ENCODE results near the gene BCL2L15.
"Not testable (repeated sequence)": the region's sequence is repeated elsewhere in the genome, so short reads cannot be mapped to it uniquely, and the experiment has no call there.

Gene BCL2L15

GRCh38 chr1:113858418-113858817 lies 29.0 kb downstream of the BCL2L15 start:
- Histone ChIP-seq H3K27ac (ENCODE audit: low read depth, low read length) (no peak overlapping the region), H3K9ac (ENCODE audit: low read depth in 1 of 2, low read length in 2 of 2) (no peak overlapping the region), H3K4me1 (ENCODE audit: control insufficient read depth in 1 of 2, insufficient read depth in 2 of 2, low read length in 2 of 2) (peaks cover 8 to 13% of the 10 kb centered on the region in 2 donors), H3K36me3 (ENCODE audit: control insufficient read depth in 1 of 2, insufficient read depth in 2 of 2, low read length in 2 of 2) (peaks cover 0 to 13% of the 10 kb centered on the region in 2 donors), H3K9me3 (ENCODE audit: control insufficient read depth in 1 of 2, low read length in 2 of 2) (no peaks in the 10 kb centered on the region), H3K27me3 (ENCODE audit: control insufficient read depth in 1 of 2, insufficient read depth in 2 of 2, low read length in 2 of 2) (no peaks in the 10 kb centered on the region), H3K4me3 (ENCODE audit: low read depth in 1 of 2, low read length in 2 of 2) (no peak overlapping the region)

GRCh38 chr1:113857776-113858175 lies 29.6 kb downstream of the BCL2L15 start:
- Histone ChIP-seq H3K4me1 (ENCODE audit: control insufficient read depth in 1 of 2, insufficient read depth in 2 of 2, low read length in 2 of 2) (peaks cover 8 to 13% of the 10 kb centered on the region in 2 donors), H3K27me3 (ENCODE audit: control insufficient read depth in 1 of 2, insufficient read depth in 2 of 2, low read length in 2 of 2) (no peaks in the 10 kb centered on the region), H3K9ac (ENCODE audit: low read depth in 1 of 2, low read length in 2 of 2) (no peak overlapping the region)

GRCh38 chr1:113856401-113856790 lies 31.0 kb downstream of the BCL2L15 start:
- H3K36me3 ChIP-seq (ENCODE audit: control insufficient read depth in 1 of 2, insufficient read depth in 2 of 2, low read length in 2 of 2), result peaks cover 0 to 8% of the 10 kb centered on the region in 2 donors
- H3K4me1 ChIP-seq (ENCODE audit: control insufficient read depth in 1 of 2, insufficient read depth in 2 of 2, low read length in 2 of 2), result peaks cover 8 to 13% of the 10 kb centered on the region in 2 donors
- no peaks in the 10 kb centered on the region for H3K27me3 ChIP-seq (ENCODE audit: control insufficient read depth in 1 of 2, insufficient read depth in 2 of 2, low read length in 2 of 2)
- H3K9ac ChIP-seq (ENCODE audit: low read depth in 1 of 2, low read length in 2 of 2), result no peak overlapping the region
- H3K27ac ChIP-seq (ENCODE audit: low read depth, low read length), result no peak overlapping the region
- no peak overlapping the region for H3K4me3 ChIP-seq (ENCODE audit: low read depth in 1 of 2, low read length in 2 of 2)
- H3K9me3 ChIP-seq (ENCODE audit: control insufficient read depth in 1 of 2, low read length in 2 of 2), result no peaks in the 10 kb centered on the region

More at GRCh38 chr1:113857776-113858175, 29.6 kb downstream of the BCL2L15 start:
- peaks cover 0 to 12% of the 10 kb centered on the region in 2 donors for H3K36me3 ChIP-seq (ENCODE audit: control insufficient read depth in 1 of 2, insufficient read depth in 2 of 2, low read length in 2 of 2)
- H3K9me3 ChIP-seq (ENCODE audit: control insufficient read depth in 1 of 2, low read length in 2 of 2), result no peaks in the 10 kb centered on the region
- no peak overlapping the region for H3K27ac ChIP-seq (ENCODE audit: low read depth, low read length)
- no peak overlapping the region for H3K4me3 ChIP-seq (ENCODE audit: low read depth in 1 of 2, low read length in 2 of 2)

GRCh38 chr1:113855630-113856400 lies 31.6 kb downstream of the BCL2L15 start:
- no peaks in the 10 kb centered on the region for H3K27me3 ChIP-seq (ENCODE audit: control insufficient read depth in 1 of 2, insufficient read depth in 2 of 2, low read length in 2 of 2)
- H3K9me3 ChIP-seq (ENCODE audit: control insufficient read depth in 1 of 2, low read length in 2 of 2), result no peaks in the 10 kb centered on the region
- H3K4me3 ChIP-seq (ENCODE audit: low read depth in 1 of 2, low read length in 2 of 2), result no peak overlapping the region
- H3K4me1 ChIP-seq (ENCODE audit: control insufficient read depth in 1 of 2, insufficient read depth in 2 of 2, low read length in 2 of 2), result peaks cover 8 to 12% of the 10 kb centered on the region in 2 donors
- peaks cover 0 to 8% of the 10 kb centered on the region in 2 donors for H3K36me3 ChIP-seq (ENCODE audit: control insufficient read depth in 1 of 2, insufficient read depth in 2 of 2, low read length in 2 of 2)
- no peak overlapping the region for H3K9ac ChIP-seq (ENCODE audit: low read depth in 1 of 2, low read length in 2 of 2)
- H3K27ac ChIP-seq (ENCODE audit: low read depth, low read length), result no peak overlapping the region

DNA sequence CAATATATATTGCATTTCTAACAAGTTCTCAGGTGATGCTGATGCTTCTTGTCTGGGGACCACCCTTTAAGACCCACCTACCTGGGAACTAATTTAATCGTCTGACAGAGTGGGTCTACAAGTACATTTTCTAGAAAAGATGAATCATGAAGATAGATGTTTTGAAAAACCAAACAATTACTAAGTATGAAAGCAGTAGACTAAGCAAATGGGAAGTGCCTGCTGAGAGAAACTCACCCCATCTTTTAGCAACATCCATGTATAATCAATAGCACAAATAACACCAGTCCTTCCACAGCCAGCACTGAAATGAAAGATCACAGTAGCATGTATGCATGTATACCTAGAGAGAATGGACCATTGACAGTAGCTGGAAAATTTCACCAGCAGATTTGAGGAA lies 33.1 kb downstream of the BCL2L15 start:
- H3K27me3 ChIP-seq (ENCODE audit: control insufficient read depth in 1 of 2, insufficient read depth in 2 of 2, low read length in 2 of 2), result no peaks in the 10 kb centered on the region
- no peaks in the 10 kb centered on the region for H3K4me1 ChIP-seq (ENCODE audit: control insufficient read depth in 1 of 2, insufficient read depth in 2 of 2, low read length in 2 of 2)
- peaks cover 0 to 8% of the 10 kb centered on the region in 2 donors for H3K36me3 ChIP-seq (ENCODE audit: control insufficient read depth in 1 of 2, insufficient read depth in 2 of 2, low read length in 2 of 2)
- H3K9ac ChIP-seq (ENCODE audit: low read depth in 1 of 2, low read length in 2 of 2), result no peak overlapping the region
- H3K27ac ChIP-seq (ENCODE audit: low read depth, low read length), result no peak overlapping the region
- H3K9me3 ChIP-seq (ENCODE audit: control insufficient read depth in 1 of 2, low read length in 2 of 2), result no peaks in the 10 kb centered on the region
- H3K4me3 ChIP-seq (ENCODE audit: low read depth in 1 of 2, low read length in 2 of 2), result no peak overlapping the region

- H3K4me3 ChIP-seq (ENCODE audit: low read depth in 1 of 2, low read length in 2 of 2); H3K36me3 ChIP-seq (ENCODE audit: control insufficient read depth in 1 of 2, insufficient read depth in 2 of 2, low read length in 2 of 2); H3K27me3 ChIP-seq (ENCODE audit: control insufficient read depth in 1 of 2, insufficient read depth in 2 of 2, low read length in 2 of 2); H3K9ac ChIP-seq (ENCODE audit: low read depth in 1 of 2, low read length in 2 of 2); H3K9me3 ChIP-seq (ENCODE audit: control insufficient read depth in 1 of 2, low read length in 2 of 2); H3K27ac ChIP-seq (ENCODE audit: low read depth, low read length); H3K4me1 ChIP-seq (ENCODE audit: control insufficient read depth in 1 of 2, insufficient read depth in 2 of 2, low read length in 2 of 2): not testable (repeated sequence)
Observed at GRCh38 chr1:113852694-113853093, 34.7 kb downstream of the BCL2L15 start.

- Histone ChIP-seq H3K4me1 (ENCODE audit: control insufficient read depth in 1 of 2, insufficient read depth in 2 of 2, low read length in 2 of 2) (no peaks in the 10 kb centered on the region), H3K27me3 (ENCODE audit: control insufficient read depth in 1 of 2, insufficient read depth in 2 of 2, low read length in 2 of 2) (no peaks in the 10 kb centered on the region), H3K36me3 (ENCODE audit: control insufficient read depth in 1 of 2, insufficient read depth in 2 of 2, low read length in 2 of 2) (peaks cover 6 to 8% of the 10 kb centered on the region in 2 donors), H3K9ac (ENCODE audit: low read depth in 1 of 2, low read length in 2 of 2) (no peak overlapping the region), H3K27ac (ENCODE audit: low read depth, low read length) (no peak overlapping the region), H3K4me3 (ENCODE audit: low read depth in 1 of 2, low read length in 2 of 2) (no peak overlapping the region), H3K9me3 (ENCODE audit: control insufficient read depth in 1 of 2, low read length in 2 of 2) (no peaks in the 10 kb centered on the region)
Observed at GRCh38 chr1:113850127-113850796, 37.1 kb downstream of the BCL2L15 start.

GRCh38 chr1:113849072-113849471 lies 38.3 kb downstream of the BCL2L15 start:
- Histone ChIP-seq H3K4me3 (ENCODE audit: low read depth in 1 of 2, low read length in 2 of 2) (no peak overlapping the region), H3K27ac (ENCODE audit: low read depth, low read length) (no peak overlapping the region)

GRCh38 chr1:113846391-113847035 lies 40.9 kb downstream of the BCL2L15 start:
- H3K4me3 ChIP-seq (ENCODE audit: low read depth in 1 of 2, low read length in 2 of 2), result no peak overlapping the region
- H3K4me1 ChIP-seq (ENCODE audit: control insufficient read depth in 1 of 2, insufficient read depth in 2 of 2, low read length in 2 of 2), result no peaks in the 10 kb centered on the region
- no peak overlapping the region for H3K27ac ChIP-seq (ENCODE audit: low read depth, low read length)
- H3K36me3 ChIP-seq (ENCODE audit: control insufficient read depth in 1 of 2, insufficient read depth in 2 of 2, low read length in 2 of 2), result peaks cover 0 to 6% of the 10 kb centered on the region in 2 donors
- no peaks in the 10 kb centered on the region for H3K27me3 ChIP-seq (ENCODE audit: control insufficient read depth in 1 of 2, insufficient read depth in 2 of 2, low read length in 2 of 2)
- H3K9ac ChIP-seq (ENCODE audit: low read depth in 1 of 2, low read length in 2 of 2), result no peak overlapping the region
- no peaks in the 10 kb centered on the region for H3K9me3 ChIP-seq (ENCODE audit: control insufficient read depth in 1 of 2, low read length in 2 of 2)

More at GRCh38 chr1:113849072-113849471, 38.3 kb downstream of the BCL2L15 start:
- H3K27me3 ChIP-seq (ENCODE audit: control insufficient read depth in 1 of 2, insufficient read depth in 2 of 2, low read length in 2 of 2), result no peaks in the 10 kb centered on the region
- H3K36me3 ChIP-seq (ENCODE audit: control insufficient read depth in 1 of 2, insufficient read depth in 2 of 2, low read length in 2 of 2), result peaks cover 0 to 6% of the 10 kb centered on the region in 2 donors
- no peaks in the 10 kb centered on the region for H3K9me3 ChIP-seq (ENCODE audit: control insufficient read depth in 1 of 2, low read length in 2 of 2)
- H3K4me1 ChIP-seq (ENCODE audit: control insufficient read depth in 1 of 2, insufficient read depth in 2 of 2, low read length in 2 of 2), result no peaks in the 10 kb centered on the region
- no peak overlapping the region for H3K9ac ChIP-seq (ENCODE audit: low read depth in 1 of 2, low read length in 2 of 2)

DNA sequence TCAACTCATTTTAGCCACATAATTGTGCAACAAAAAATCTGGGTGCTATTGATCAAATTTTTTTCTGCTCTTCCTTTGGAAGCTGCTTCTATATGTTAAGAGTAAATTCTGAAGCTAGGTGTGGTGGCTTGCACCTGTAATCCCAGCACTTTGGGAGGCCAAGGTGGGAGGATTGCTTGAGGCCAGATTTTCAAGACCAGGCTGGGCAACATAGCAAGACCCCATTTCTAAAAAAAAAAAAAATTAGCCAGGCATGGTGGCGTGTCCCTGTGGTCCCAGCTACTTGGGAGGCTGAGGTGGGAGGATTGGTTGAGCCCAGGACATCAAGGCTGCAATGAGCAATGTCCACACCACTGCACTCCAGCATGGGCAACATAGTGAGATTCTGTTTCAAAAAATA lies 50.8 kb downstream of the BCL2L15 start:
- Histone ChIP-seq H3K4me1 (ENCODE audit: control insufficient read depth in 1 of 2, insufficient read depth in 2 of 2, low read length in 2 of 2) (no peaks in the 10 kb centered on the region), H3K27me3 (ENCODE audit: control insufficient read depth in 1 of 2, insufficient read depth in 2 of 2, low read length in 2 of 2) (no peaks in the 10 kb centered on the region), H3K9ac (ENCODE audit: low read depth in 1 of 2, low read length in 2 of 2) (no peak overlapping the region), H3K9me3 (ENCODE audit: control insufficient read depth in 1 of 2, low read length in 2 of 2) (no peaks in the 10 kb centered on the region), H3K4me3 (ENCODE audit: low read depth in 1 of 2, low read length in 2 of 2) (no peak overlapping the region), H3K27ac (ENCODE audit: low read depth, low read length) (no peak overlapping the region), H3K36me3 (ENCODE audit: control insufficient read depth in 1 of 2, insufficient read depth in 2 of 2, low read length in 2 of 2) (peaks cover 0 to 2% of the 10 kb centered on the region in 2 donors)
